Ramos (cell line): ENCODE measurements around the gene AGA.

Experiments
- in situ Hi-C: fragments of 300-500 bp; cut with MboI; formaldehyde crosslinking; loops from one replicate; pipeline ENCODE4 v1.14.3; 2022; ENCODE audit warnings: low sequenced_read_pairs; ENCODE audit not compliant: unreplicated experiment

The AGA gene

DNA sequence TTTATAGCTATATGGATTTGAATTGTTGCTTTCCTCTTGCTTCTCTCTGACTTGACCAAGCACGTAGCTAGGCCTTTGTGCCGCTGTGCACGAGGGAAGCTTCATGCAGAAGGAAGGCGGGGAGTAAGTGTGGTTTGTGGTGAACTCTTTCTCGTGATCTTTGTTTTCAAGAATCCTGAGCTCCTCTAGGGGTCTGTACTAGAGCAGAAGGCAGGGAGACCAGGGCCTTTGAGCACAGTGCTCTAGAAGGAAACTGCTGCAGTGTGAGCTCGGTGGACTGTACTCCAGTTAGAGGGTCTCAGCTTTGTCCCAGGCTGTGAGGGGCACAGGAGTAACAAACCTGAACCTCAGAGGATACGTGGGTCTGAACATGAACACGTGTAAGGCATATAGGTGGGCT lies 49.0 kb downstream of the AGA start:
- in situ Hi-C loops: no loop called here

DNA sequence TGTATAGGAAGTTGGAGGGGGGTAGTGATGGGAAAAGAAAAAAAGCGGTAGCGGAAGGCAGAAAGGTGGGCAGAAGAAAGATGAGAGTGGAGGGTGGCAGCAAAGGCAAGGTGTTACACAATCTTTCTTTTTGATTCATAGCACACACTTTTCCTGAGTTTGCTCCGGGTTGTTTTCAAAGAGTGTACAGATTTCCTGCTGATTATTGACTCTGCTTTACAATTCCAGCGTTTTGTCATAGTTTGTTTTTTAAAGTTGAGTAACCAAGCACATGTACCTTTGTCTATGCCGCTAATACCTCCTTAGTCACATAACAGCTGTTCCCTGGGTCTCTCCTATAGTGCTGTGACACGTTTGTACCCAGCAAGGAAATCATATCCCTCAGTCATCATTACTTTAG lies 50.3 kb downstream of the AGA start:
- in situ Hi-C loops: no loop called here

DNA sequence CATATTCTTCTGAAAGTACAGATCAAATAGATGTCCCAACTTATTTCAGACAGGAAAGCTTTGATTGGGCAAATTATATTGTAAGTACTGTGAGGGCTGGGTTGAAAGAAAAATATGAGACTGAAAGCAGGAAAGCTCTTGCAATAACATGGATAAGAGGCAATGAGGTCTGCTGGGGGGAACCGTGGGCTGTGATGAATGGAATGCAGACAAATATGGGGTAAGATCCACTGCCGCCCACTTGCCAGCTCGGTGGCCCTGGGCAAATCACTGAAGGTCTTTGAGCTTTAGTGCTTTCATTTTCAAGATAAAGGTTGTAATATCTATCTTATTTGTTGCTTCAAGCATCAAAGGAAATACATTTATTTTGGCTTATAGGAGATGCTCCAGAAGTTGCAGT lies 51.0 kb downstream of the AGA start:
- in situ Hi-C loops: no loop called here

GRCh38 chr4:177386278-177386815 lies 55.9 kb downstream of the AGA start:
- in situ Hi-C loops: no loop called here

GRCh38 chr4:177385576-177386277 lies 56.5 kb downstream of the AGA start:
- in situ Hi-C loops: no loop called here

GRCh38 chr4:177384856-177385397 lies 57.3 kb downstream of the AGA start:
- in situ Hi-C loops: no loop called here

DNA sequence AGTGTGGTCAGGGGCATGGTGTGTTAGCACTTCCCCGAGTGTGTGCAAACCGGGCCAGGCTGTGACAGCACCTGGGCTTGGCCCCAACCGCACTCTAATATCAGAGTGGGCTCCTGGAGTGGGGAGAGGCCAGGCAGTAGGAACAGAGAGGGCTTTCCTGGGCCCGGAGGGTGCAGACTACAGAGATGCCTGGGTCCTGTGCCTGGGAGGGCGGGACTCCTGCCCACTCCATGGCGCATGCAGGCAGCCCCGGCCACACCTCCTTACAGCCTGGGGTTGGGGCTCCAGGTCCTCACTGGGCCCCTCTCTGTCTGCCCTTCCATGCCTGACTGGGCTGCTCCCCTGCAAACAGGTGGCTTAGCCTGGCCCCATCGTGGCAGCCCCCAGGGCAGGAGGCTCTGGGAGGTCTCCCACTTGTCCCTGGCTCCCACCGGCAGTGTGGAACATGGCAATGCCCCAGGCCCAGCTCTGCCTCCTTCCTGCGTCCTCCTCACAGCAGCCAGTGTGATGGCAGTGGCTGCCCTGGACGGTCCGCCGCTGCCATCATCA lies 60.4 kb downstream of the AGA start:
- in situ Hi-C loops: no loop called here
